ENCODE results near the gene ZCCHC10.
"Not testable (repeated sequence)": the region's sequence is repeated elsewhere in the genome, so short reads cannot be mapped to it uniquely, and the experiment has no call there.

ZCCHC10 gene

DNA sequence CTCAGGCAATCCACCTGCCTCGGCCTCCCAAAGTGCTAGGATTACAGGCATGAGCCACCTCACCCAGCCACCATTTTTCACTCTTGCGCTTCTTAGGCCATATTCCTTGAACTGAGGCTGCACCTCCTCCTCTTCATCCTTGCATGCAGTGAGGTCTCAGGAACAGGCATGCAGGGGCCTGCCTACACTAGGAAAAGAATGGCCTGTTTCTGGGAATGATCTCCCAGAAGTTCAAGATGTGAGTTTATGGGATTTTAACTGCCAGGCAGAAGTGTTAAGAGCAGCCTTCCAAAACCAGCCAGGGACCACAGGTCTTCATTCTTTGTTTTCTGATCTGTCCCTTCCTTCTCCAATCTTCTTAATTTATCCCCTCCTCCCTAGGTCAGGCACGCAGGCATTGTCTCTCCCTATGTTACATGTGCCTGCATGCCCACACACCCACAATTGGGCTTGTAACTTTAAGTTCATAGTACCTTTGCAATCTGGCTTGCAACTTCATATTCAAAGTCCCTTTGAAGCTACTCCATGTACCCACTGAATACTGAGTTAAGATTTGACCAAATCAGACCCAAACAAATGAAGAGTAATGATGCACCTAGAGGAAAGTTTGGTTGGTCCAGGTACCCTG is 14.9 kb upstream of the ZCCHC10 start:
- no peak for DNase-seq

DNA sequence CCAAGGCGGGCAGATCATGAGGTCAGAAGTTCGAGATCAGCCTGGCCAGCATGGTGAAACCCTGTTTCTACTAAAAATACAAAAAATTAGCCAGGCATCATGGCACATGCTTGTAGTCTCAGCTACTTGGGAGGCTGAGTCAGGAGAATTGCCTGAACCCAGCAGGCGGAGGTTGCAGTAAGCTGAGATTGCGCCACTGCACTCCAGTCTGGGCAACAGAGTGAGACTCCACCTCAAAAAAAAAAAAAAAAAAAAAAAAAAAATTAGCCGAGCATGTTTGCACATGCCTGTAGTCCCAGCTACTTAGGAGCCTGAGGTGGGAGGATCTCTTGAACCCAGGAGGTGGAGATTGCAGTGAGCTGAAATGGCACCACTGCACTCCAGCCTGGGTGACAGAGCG is 10.3 kb upstream of the ZCCHC10 start:
- DNase-seq, result not testable (repeated sequence)

GRCh38 chr5:133035224-133035623 is 8.9 kb upstream of the ZCCHC10 start:
- DNase-seq, result no peak

DNA sequence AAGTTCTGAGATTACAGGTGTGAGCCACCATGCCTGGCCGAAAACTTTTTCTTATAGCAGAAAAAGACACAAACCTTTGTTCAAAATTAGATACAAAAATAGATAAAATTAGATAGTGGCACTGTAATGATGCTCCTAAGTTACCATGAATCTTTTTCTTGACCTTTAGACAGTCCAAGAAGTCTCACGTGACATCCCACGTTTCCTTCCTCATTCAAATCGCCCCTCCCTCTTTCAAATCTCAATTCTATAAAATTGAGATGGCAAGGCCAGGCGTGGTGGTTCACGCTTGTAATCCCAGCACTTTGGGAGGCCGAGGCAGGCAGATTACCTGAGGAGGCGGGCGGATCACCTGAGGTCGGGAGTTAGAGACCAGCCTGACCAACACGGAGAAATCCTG is 7.7 kb upstream of the ZCCHC10 start:
- no peak for DNase-seq

- no peak for DNase-seq
These were observed 6.7 kb upstream of the ZCCHC10 start for GRCh38 chr5:133032852-133033742.

GRCh38 chr5:133030343-133031005 is 4.1 kb upstream of the ZCCHC10 start:
- DNase-seq, result no peak

- DNase-seq, result no peak
These were observed 3.1 kb upstream of the ZCCHC10 start for GRCh38 chr5:133029416-133029815.

DNA sequence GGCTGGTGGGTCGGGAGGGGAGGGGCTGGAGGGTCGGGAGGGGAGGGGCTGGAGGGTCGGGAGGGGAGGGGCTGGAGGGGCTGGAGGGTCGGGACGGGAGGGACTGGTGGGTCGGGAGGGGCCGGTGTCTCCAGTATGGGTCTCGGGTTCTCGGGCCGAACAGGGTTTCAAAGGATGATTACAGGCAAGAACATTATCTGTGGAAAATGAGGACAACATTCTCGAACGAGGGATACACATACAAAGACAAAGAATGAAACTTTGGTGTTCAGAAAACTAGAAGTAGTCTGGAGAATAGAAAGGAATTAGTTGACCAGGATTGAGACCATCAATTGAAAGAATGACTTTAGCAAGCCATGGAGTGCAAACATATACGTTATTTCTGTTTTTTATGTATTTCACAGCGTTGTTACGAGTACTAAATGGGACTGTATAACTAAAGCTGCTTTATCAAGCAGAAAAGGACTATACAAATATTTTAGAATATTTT is 360 bp upstream of the ZCCHC10 start:
- no peak for DNase-seq

DNA sequence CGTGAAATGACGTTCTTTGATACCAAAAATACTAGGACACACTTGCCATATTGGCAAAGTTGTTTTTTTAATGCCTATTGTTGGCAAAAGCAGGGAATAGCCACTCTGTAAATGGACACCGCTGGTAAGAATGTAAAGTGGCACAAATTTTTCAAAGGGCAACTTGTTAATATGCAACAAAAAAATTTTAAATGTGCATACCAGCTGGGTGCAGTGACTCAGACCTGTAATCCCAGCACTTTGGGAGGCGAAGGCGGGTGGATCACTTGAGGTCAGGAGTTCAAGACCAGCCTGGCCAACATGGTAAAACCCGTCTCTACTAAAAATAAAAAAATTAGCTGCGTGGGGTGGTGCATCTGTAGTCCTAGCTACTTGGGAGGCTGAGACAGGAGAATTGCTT is 6.9 kb downstream of the ZCCHC10 start:
- DNase-seq, result not testable (repeated sequence)

- DNase-seq, result no peak
These were observed 8.4 kb downstream of the ZCCHC10 start for GRCh38 chr5:133017964-133018363.

GRCh38 chr5:133015466-133015865 is 10.9 kb downstream of the ZCCHC10 start:
- DNase-seq, result no peak

- not testable (repeated sequence) for DNase-seq
These were observed 17.9 kb downstream of the ZCCHC10 start for GRCh38 chr5:133008455-133008854.

DNA sequence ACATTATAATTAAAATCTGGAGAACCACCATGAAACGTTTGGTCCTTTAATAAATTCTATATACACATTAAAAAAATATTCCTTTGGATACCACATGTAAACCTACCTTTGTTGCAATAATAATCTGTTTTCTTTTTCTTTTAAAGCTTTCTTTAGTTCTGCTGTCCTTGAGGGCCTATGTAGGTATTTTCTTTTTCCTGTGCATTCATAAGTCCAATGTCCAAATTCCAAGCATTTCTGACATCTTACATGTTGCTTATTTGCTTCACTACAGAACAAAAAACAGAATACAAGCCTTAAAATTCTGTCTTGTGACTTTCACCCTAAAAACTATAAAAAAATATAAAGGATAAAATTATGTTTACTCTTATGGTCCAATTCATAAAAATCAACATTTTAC is 19.7 kb downstream of the ZCCHC10 start:
- no peak for DNase-seq

GRCh38 chr5:132999246-132999645 is 27.1 kb downstream of the ZCCHC10 start:
- DNase-seq, result no peak

GRCh38 chr5:132998556-132998955 is 27.8 kb downstream of the ZCCHC10 start:
- DNase-seq, result no peak

GRCh38 chr5:132996307-132996706 is 30.0 kb downstream of the ZCCHC10 start:
- no peak for DNase-seq

DNA sequence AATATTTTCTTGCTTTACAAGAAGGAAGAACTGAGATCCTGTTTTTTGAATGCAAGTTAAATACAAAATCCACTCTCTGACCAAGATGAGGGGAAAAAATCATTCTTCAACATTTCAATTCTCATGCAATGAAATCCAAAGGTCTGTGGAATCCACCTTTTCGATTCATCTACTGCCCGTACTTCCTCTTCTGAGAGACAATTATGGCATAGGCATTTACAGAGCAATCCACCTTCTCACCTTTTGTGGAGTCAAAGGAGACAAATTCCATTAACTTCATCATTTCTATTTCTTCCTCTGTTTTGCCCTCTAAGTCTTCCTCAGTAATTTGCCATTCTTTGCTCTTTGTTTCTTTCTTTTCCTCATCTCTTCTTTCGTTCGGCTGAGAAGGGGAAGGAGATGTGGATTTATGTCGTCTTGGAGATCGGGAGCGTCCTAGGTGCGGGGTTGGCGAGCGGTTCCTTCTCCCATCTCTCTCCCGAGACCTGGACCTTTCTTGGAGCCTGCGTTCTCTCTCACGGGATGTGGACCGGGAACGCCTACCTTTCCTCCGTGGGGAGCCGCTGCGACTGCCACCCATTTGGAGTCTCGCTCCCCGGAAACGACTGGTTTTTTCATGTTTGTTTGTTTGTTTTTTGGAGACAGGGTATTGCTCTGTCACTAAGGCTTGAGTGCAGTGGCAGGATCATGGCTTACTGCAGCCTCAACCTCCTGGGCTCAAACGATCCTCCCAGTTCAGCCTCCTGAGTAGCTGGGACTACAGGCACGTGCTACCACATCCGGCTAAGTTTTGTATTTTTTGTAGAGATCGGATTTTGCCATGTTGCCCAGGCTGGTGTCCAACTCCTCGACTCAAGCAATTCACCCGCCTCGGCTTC is 38.6 kb downstream of the ZCCHC10 start:
- no peak for DNase-seq

GRCh38 chr5:132982971-132983370 is 43.4 kb downstream of the ZCCHC10 start:
- DNase-seq, result not testable (repeated sequence)

DNA sequence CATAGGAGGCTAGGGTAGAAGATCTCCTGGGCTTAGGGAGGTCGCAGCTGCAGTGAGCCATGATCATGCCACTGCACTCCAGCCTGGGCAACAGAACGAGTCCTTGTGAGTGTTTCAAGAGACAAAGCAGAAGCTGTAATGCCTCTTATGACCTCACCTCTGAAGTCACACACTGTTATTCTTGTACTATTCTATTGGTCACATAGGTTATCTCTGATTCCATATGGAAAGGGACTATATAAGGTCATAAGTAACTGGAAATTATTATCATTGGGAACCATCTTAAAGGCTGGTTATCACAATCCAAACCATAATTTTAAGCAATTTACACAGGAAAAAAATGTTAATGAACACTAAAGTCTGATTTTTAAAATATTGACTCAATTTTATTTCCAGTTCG is 45.1 kb downstream of the ZCCHC10 start:
- DNase-seq, result no peak

DNA sequence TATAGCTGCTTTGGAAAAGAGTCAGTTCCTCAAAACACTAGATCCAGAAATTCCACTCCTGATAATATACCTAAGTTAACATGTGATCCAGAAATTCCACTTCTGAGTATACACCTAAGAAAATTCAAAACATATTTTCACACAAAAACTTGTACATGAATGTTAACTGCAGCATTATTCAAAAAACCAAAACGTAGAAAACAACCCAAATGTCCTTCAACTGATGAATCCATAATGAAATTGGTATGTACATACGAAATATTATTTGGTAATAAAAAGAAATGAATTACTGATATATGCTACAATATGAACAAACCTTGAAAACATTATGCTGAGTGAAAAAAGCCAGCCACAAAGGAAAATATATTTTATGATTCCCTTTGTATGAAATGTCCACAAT is 46.4 kb downstream of the ZCCHC10 start:
- no peak for DNase-seq

DNA sequence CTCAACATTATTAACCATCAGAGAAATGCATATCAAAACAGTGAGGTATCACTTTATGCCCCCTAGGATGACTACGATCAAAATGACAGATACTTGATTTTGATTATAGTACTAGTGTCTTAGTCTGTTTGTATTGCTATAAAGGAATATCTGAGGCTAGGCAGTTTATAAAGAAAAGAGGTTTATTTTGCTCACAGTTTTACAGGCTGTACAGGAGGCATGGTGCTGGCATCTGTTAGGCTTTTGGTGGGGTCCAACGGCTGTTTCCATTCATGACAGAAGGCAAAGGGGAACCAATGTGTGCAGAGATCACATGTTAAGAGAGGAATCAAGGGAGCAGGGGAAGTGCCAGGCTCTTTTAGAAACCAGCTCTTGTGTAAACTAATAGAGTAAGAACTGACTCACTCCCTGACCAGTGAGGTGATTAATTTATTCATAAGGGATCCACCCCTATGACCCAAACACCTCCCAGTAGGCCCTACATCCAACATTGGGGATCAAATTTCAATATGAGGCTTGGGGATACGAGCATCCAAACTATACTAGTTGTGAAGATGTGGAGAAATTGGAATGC is 46.9 kb downstream of the ZCCHC10 start:
- DNase-seq, result no peak

GRCh38 chr5:132976852-132977251 is 49.5 kb downstream of the ZCCHC10 start:
- no peak for DNase-seq

All from activated CD8-positive, alpha-beta memory T cell treated with anti-CD3 and anti-CD28 coated beads, Interleukin-2, amount 50 U/mL, for 4 hours (primary cell).